ENCODE measurements around the gene PIGO. TPM values are rescaled to one million over a fixed set of nuclear protein-coding genes. Genes with fewer than 3 reads are reported as not detected.

The PIGO gene
- total RNA-seq, 2 donors from 2014 or later = 12.5 to 15.0 TPM

- no peaks in the 10 kb centered on the region for H3K27me3 ChIP-seq
- H3K9me3 ChIP-seq = no peaks in the 10 kb centered on the region
- WGBS, 2 donors = 67 to 74% methylated on average over 3 of the region's 3 CpGs
- H3K4me3 ChIP-seq = no peak overlapping the region
- no peak for DNase-seq
- intact Hi-C loops (cut with DNase I) = no loop called here
- ATAC-seq = no peak
- no peak for TF ChIP-seq POLR2A (IDR thresholded peaks at IDR 0.05)
- TF ChIP-seq, protein P1, sequence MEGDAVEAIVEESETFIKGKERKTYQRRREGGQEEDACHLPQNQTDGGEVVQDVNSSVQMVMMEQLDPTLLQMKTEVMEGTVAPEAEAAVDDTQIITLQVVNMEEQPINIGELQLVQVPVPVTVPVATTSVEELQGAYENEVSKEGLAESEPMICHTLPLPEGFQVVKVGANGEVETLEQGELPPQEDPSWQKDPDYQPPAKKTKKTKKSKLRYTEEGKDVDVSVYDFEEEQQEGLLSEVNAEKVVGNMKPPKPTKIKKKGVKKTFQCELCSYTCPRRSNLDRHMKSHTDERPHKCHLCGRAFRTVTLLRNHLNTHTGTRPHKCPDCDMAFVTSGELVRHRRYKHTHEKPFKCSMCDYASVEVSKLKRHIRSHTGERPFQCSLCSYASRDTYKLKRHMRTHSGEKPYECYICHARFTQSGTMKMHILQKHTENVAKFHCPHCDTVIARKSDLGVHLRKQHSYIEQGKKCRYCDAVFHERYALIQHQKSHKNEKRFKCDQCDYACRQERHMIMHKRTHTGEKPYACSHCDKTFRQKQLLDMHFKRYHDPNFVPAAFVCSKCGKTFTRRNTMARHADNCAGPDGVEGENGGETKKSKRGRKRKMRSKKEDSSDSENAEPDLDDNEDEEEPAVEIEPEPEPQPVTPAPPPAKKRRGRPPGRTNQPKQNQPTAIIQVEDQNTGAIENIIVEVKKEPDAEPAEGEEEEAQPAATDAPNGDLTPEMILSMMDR (IDR thresholded peaks at IDR 0.05) = no peak
- no peak overlapping the region for H3K27ac ChIP-seq
- peaks cover 0 to 3% of the 10 kb centered on the region in 2 donors for H3K36me3 ChIP-seq (replicated peaks in 1 of 2; ENCODE audit: insufficient read depth in 1 of 2, low read depth in 2 of 2)
- H3K4me1 ChIP-seq = peaks cover 36% of the 10 kb centered on the region
Measured at GRCh38 chr9:35097573-35097972, 1.2 kb upstream of the PIGO start.

- no peaks in the 10 kb centered on the region for H3K27me3 ChIP-seq
- WGBS, 2 donors = 90 to 92% methylated on average over 6 to 12 of the region's 17 CpGs
- DNase-seq (no peak), ATAC-seq (no peak)
- H3K4me1 ChIP-seq = peaks cover 14% of the 10 kb centered on the region
- no peaks in the 10 kb centered on the region for H3K9me3 ChIP-seq
- H3K4me3 ChIP-seq = no peak overlapping the region
- H3K27ac ChIP-seq = no peak overlapping the region
- no peak for TF ChIP-seq POLR2A (IDR thresholded peaks at IDR 0.05)
- TF ChIP-seq, protein P1 (IDR thresholded peaks at IDR 0.05) = no peak
- intact Hi-C loops (cut with DNase I) = no loop called here
- peaks cover 0 to 21% of the 10 kb centered on the region in 2 donors for H3K36me3 ChIP-seq (replicated peaks in 1 of 2; ENCODE audit: insufficient read depth in 1 of 2, low read depth in 2 of 2)
Measured at GRCh38 chr9:35091536-35091935, 4.9 kb downstream of the PIGO start.

GRCh38 chr9:35089434-35089833 lies 7.0 kb downstream of the PIGO start:
- no peak for DNase-seq
- H3K27me3 ChIP-seq = no peaks in the 10 kb centered on the region
- TF ChIP-seq POLR2A (IDR thresholded peaks at IDR 0.05) = no peak
- TF ChIP-seq, protein P1 (IDR thresholded peaks at IDR 0.05) = no peak
- intact Hi-C loops (cut with DNase I) = no loop called here
- WGBS, 2 donors = 91 to 94% methylated on average over 2 of the region's 2 CpGs
- H3K27ac ChIP-seq = no peak overlapping the region
- no peak for ATAC-seq
- no peaks in the 10 kb centered on the region for H3K9me3 ChIP-seq
- no peaks in the 10 kb centered on the region for H3K4me1 ChIP-seq
- H3K36me3 ChIP-seq (replicated peaks in 1 of 2; ENCODE audit: insufficient read depth in 1 of 2, low read depth in 2 of 2) = peaks cover 0 to 21% of the 10 kb centered on the region in 2 donors
- H3K4me3 ChIP-seq = no peak overlapping the region

DNA sequence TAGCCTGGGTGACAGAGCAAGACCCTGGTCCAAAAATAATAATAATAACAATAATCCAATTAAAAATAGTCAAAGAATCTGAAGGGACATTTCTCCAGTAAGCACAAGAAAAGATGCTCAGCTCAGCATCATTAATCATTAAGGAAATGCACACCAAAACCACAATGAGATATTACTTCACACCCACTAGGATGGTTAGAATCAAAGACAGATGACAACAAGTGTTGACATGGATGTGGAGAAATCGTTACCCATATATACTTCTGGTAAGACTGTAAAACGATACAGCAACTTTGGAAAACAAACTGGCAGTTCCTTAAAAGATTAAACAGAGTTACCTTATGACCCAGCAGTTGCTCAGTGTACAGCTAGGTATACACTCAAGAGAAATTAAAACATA lies 11.3 kb downstream of the PIGO start:
- 74 to 80% methylated on average over 2 of the region's 2 CpGs for WGBS, 2 donors
- ATAC-seq = no peak
- DNase-seq = no peak
- Histone ChIP-seq H3K27ac (no peak overlapping the region), H3K4me3 (no peak overlapping the region), H3K36me3 (replicated peaks in 1 of 2; ENCODE audit: insufficient read depth in 1 of 2, low read depth in 2 of 2) (peaks cover 0 to 16% of the 10 kb centered on the region in 2 donors), H3K4me1 (peaks cover 4% of the 10 kb centered on the region), H3K27me3 (no peaks in the 10 kb centered on the region), H3K9me3 (no peaks in the 10 kb centered on the region)
- TF ChIP-seq, protein P1 (IDR thresholded peaks at IDR 0.05) = no peak
- no peak for TF ChIP-seq POLR2A (IDR thresholded peaks at IDR 0.05)
- intact Hi-C loops (cut with DNase I) = no loop called here

All from body of pancreas (tissue), 4 donors.